Epithelial cell of esophagus (primary cell): Measurements from ENCODE around the gene CYYR1.

Experiments used
- DNase-seq: peaks from one replicate; pipeline ENCODE4 v3.0.0; 2010; ENCODE audit warnings: low read depth
- H3K4me3 ChIP-seq: 2 replicates; pipeline ENCODE4 v1.5.1; 2011; ENCODE audit warnings: mild to moderate bottlenecking, low read length, control low read depth
- CTCF ChIP-seq: IDR thresholded peaks from 2 replicates; pipeline ENCODE4 v1.5.1; 2011; ENCODE audit warnings: low read depth, mild to moderate bottlenecking, low read length, control low read depth, inconsistent platforms; ENCODE audit not compliant: insufficient read depth; ENCODE audit errors: missing control alignments

The CYYR1 gene

GRCh38 chr21:26539566-26539965, 33.5 kb downstream of the CYYR1 start:
- no peak overlapping the region for H3K4me3 ChIP-seq
- DNase-seq: no peak
- TF ChIP-seq CTCF: no peak

- DNase-seq: no peak
- H3K4me3 ChIP-seq: no peak overlapping the region
- no peak for TF ChIP-seq CTCF
Measured at GRCh38 chr21:26534517-26534916, 38.6 kb downstream of the CYYR1 start.

- no peak overlapping the region for H3K4me3 ChIP-seq
- no peak for TF ChIP-seq CTCF
- no peak for DNase-seq
Measured at GRCh38 chr21:26532208-26532607, 40.9 kb downstream of the CYYR1 start.

GRCh38 chr21:26529526-26529925, 43.6 kb downstream of the CYYR1 start:
- no peak overlapping the region for H3K4me3 ChIP-seq
- DNase-seq: no peak
- no peak for TF ChIP-seq CTCF

GRCh38 chr21:26528882-26529281, 44.2 kb downstream of the CYYR1 start:
- DNase-seq: peak; percentile 45
- H3K4me3 ChIP-seq: no peak overlapping the region
- TF ChIP-seq CTCF: no peak

- DNase-seq: no peak
- no peak overlapping the region for H3K4me3 ChIP-seq
- TF ChIP-seq CTCF: no peak
Measured at GRCh38 chr21:26522704-26523103, 50.4 kb downstream of the CYYR1 start.

- H3K4me3 ChIP-seq: no peak overlapping the region
- no peak for DNase-seq
- no peak for TF ChIP-seq CTCF
Measured at GRCh38 chr21:26519142-26519541, 53.9 kb downstream of the CYYR1 start.
